Common myeloid progenitor, CD34-positive (primary cell): ENCODE results near the gene SFMBT1.

Source experiments
- CTCF ChIA-PET: fragments of 350-600 bp; sonication (Branson Sonifier 250); formaldehyde crosslinking; loops from one replicate; lab custom pipeline; 2021; ENCODE audit warnings: antibody characterized with exemption; lab: Charles Lee
- POLR2A ChIA-PET: fragments of 350-600 bp; sonication (Branson Sonifier 250); formaldehyde crosslinking; loops from one replicate; lab custom pipeline; 2021; ENCODE audit warnings: antibody characterized with exemption; lab: Charles Lee
- DNase-seq, 3 donors: peaks; one replicate each; pipeline versions ENCODE4 v3.0.0 to v3.0.0-alpha.2; 2013
- H3K27ac ChIP-seq, 2 experiments: 1 replicate in 1 of 2; 2 replicates in 1 of 2; pipeline ENCODE4 v1.7.0; 2013; ENCODE audit warnings: inconsistent platforms in 2 of 2, low read length in 2 of 2, mild to moderate bottlenecking in 2 of 2, low read depth in 1 of 2, moderate library complexity in 1 of 2; ENCODE audit not compliant: severe bottlenecking in 2 of 2, insufficient read depth in 1 of 2, poor library complexity in 1 of 2
- H3K27me3 ChIP-seq, 5 experiments: replicated peaks in 2 of 5; 1 replicate in 3 of 5; 2 replicates in 2 of 5; pipeline versions ENCODE4 v1.6.1 to v1.7.0; 2013; ENCODE audit warnings: low read length in 4 of 5, mild to moderate bottlenecking in 2 of 5, moderate library complexity in 2 of 5, inconsistent platforms in 1 of 5; ENCODE audit not compliant: insufficient read depth in 5 of 5, control insufficient read depth in 4 of 5
- H3K36me3 ChIP-seq, 4 experiments: 1 replicate in 2 of 4; 2 replicates in 2 of 4; pipeline versions ENCODE4 v1.6.1 to v1.7.0; 2013; ENCODE audit warnings: low read length in 3 of 4, control low read depth in 1 of 4, mild to moderate bottlenecking in 1 of 4; ENCODE audit not compliant: control insufficient read depth in 4 of 4, insufficient read depth in 4 of 4
- H3K4me1 ChIP-seq, 4 experiments: 1 replicate in 3 of 4; 2 replicates in 1 of 4; pipeline versions ENCODE4 v1.6.1 to v1.7.1; 2013; ENCODE audit warnings: low read length in 3 of 4, mild to moderate bottlenecking in 3 of 4, control low read depth in 1 of 4, inconsistent platforms in 1 of 4, moderate library complexity in 1 of 4; ENCODE audit not compliant: control insufficient read depth in 4 of 4, insufficient read depth in 4 of 4; ENCODE audit errors: control extremely low read depth in 1 of 4
- H3K4me3 ChIP-seq, 7 experiments: 1 replicate in 4 of 7; 2 replicates in 3 of 7; pipeline versions ENCODE4 v1.5.1 to v1.7.0; 2013; ENCODE audit warnings: mild to moderate bottlenecking in 7 of 7, low read length in 6 of 7, moderate library complexity in 6 of 7, inconsistent platforms in 2 of 7, low read depth in 2 of 7, control low read depth in 1 of 7; ENCODE audit not compliant: insufficient read depth in 4 of 7, control insufficient read depth in 1 of 7; ENCODE audit errors: extremely low read depth in 1 of 7
- H3K9me3 ChIP-seq, 5 experiments: 1 replicate in 4 of 5; 2 replicates in 1 of 5; pipeline versions ENCODE4 v1.6.1 to v1.7.1; 2013; ENCODE audit warnings: low read length in 4 of 5, mild to moderate bottlenecking in 2 of 5, inconsistent platforms in 1 of 5, low read depth in 1 of 5, moderate library complexity in 1 of 5; ENCODE audit not compliant: control insufficient read depth in 4 of 5, insufficient read depth in 2 of 5; ENCODE audit errors: control extremely low read depth in 1 of 5
- WGBS: methylation state at CpG from one replicate; pipeline ENCODE4 v1.1.5; 2013; ENCODE audit not compliant: insufficient coverage; 5-methylcytosine and 5-hydroxymethylcytosine counted together

The SFMBT1 gene

DNA sequence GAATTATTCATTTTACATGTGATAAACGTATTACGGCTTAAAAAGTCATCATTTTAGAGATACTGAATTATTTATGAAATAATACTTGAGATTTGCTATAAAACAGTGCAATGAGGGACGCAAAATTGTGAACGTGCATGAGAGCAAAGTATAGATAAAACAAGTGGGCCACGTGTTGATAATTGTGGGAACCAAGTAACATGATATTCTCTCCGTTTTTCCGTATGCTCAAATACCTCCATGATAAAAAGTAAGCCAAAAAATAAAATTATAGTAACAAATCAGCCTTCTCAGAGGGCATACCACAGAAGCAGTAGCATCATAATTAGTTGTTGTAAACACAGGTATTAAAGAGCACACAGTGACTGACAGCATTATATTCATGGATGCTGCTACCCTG, 42.6 kb downstream of the SFMBT1 start:
- ChIA-PET CTCF (no interaction called here), POLR2A (no interaction called here)
- WGBS: 96% methylated on average over 3 of the region's 7 CpGs
- H3K27ac ChIP-seq: no peak overlapping the region
- no peak overlapping the region for H3K4me3 ChIP-seq
- H3K36me3 ChIP-seq: peaks cover 0 to 3% (median 0%) of the 10 kb centered on the region in 4 experiments
- no peak for DNase-seq
- H3K9me3 ChIP-seq: no peaks in the 10 kb centered on the region
- H3K4me1 ChIP-seq: no peaks in the 10 kb centered on the region
- peaks cover 0 to 21% (median 7%) of the 10 kb centered on the region in 5 experiments for H3K27me3 ChIP-seq

- no peak overlapping the region for H3K27ac ChIP-seq
- no peaks in the 10 kb centered on the region for H3K4me1 ChIP-seq
- no peaks in the 10 kb centered on the region for H3K9me3 ChIP-seq
- CTCF ChIA-PET: interaction anchor here (1.2 to 1.3 kb wide), 2 partner anchors 19 to 198 kb away, joined by 3 to 5 read pairs; no protein-coding TSS in a partner anchor
- 98% methylated on average over 38 of the region's 41 CpGs for WGBS
- peaks cover 0 to 12% (median 0%) of the 10 kb centered on the region in 5 experiments for H3K27me3 ChIP-seq
- peaks cover 0 to 3% (median 0%) of the 10 kb centered on the region in 4 experiments for H3K36me3 ChIP-seq
- H3K4me3 ChIP-seq: no peak overlapping the region
- DNase-seq: no peak
- POLR2A ChIA-PET: no interaction called here
Measured at GRCh38 chr3:52998771-52999513, 46.9 kb downstream of the SFMBT1 start.

DNA sequence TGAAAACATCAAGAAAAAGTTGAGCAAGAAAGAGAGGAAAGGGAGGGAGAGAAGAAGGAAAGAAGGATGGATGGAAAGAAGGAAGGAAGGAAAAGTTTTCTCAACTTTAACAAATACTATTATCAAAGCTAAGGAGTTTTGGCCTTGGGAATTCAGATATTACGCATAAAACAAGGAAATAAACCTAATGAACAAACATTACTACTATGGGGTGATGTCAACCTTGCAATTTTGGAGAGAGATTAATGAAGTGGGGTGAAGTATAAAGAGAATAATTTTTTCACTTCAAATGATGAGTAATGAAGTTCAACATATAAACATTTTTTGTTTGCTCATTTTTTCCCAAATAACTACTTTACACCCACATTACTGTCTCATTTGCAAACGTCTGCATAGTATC, 55.2 kb downstream of the SFMBT1 start:
- POLR2A ChIA-PET: no interaction called here
- Histone ChIP-seq H3K9me3 (no peaks in the 10 kb centered on the region), H3K4me3 (no peak overlapping the region), H3K4me1 (no peaks in the 10 kb centered on the region), H3K27me3 (peaks cover 0 to 10% (median 6%) of the 10 kb centered on the region in 5 experiments), H3K36me3 (no peaks in the 10 kb centered on the region), H3K27ac (no peak overlapping the region)
- no peak for DNase-seq
- CTCF ChIA-PET: no interaction called here
- 100% methylated on average over 1 of the region's 2 CpGs for WGBS

GRCh38 chr3:52986938-52987337, 58.9 kb downstream of the SFMBT1 start:
- CTCF ChIA-PET: no interaction called here
- Histone ChIP-seq H3K36me3 (no peaks in the 10 kb centered on the region), H3K27ac (no peak overlapping the region), H3K9me3 (peaks cover 0 to 1% (median 0%) of the 10 kb centered on the region in 5 experiments), H3K4me1 (peaks cover 7 to 17% (median 10%) of the 10 kb centered on the region in 4 experiments), H3K27me3 (peaks cover 0 to 6% (median 2%) of the 10 kb centered on the region in 5 experiments), H3K4me3 (no peak overlapping the region)
- WGBS: 100% methylated on average over 2 of the region's 3 CpGs
- POLR2A ChIA-PET: no interaction called here
- DNase-seq: peak in 1 of 3 donors; percentile 9

DNA sequence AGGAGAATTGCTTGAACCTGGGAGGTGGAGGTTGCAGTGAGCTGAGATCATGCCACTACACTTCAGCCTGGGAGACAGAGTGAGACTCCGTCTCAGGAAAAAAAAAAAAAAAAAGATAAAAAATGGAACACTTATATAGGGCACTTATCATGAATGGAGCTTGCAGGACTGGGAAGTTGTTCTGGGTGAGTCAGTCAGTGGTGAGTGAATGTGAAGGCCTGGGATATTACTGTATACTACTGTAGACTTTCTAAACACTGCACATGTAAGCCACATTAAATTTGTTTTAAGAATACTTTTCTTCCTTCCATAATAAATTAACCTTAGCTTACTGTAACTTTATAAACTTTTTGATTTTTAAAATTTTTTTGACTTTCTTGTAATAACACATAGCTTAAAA, 59.8 kb downstream of the SFMBT1 start:
- Histone ChIP-seq H3K4me1 (peaks cover 7 to 17% (median 10%) of the 10 kb centered on the region in 4 experiments), H3K27me3 (peaks cover 0 to 6% (median 2%) of the 10 kb centered on the region in 5 experiments), H3K9me3 (peaks cover 0 to 3% (median 2%) of the 10 kb centered on the region in 5 experiments), H3K4me3 (no peak overlapping the region), H3K27ac (no peak overlapping the region), H3K36me3 (no peaks in the 10 kb centered on the region)
- WGBS: no CpG with 5 or more reads among the region's 1 CpG
- POLR2A ChIA-PET: no interaction called here
- DNase-seq: no peak
- CTCF ChIA-PET: interaction anchor here (0.6 kb wide), 1 partner anchor 245 kb away, joined by 3 read pairs; no protein-coding TSS in a partner anchor

DNA sequence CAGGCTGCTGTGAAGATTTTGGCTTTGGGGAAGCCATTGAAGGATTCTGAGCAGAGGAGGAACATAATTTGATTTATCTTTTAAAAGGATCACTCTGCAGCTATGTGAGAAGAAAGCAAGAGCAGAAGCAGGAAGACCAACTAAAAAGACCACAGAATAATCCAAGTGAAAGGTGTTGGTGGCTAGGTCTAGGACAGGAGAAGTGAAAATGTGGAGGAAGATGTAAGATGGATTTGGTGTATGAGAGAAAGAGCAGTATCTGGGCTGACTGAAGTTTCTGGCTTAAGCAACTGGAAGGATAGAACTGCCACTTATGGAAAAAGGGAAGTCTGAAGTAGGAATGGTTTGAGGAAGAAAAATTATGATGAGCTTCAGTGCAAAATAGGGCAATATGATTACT, 62.0 kb downstream of the SFMBT1 start:
- DNase-seq: no peak
- CTCF ChIA-PET: interaction anchor here (0.7 to 2.5 kb wide), 6 partner anchors 9 to 133 kb away, joined by 3 to 7 read pairs (median 3); no protein-coding TSS in a partner anchor
- peaks cover 0 to 4% (median 1%) of the 10 kb centered on the region in 5 experiments for H3K27me3 ChIP-seq
- H3K4me3 ChIP-seq: peak overlapping the region in 2 of 7 experiments; percentile 24 to 53
- peaks cover 0 to 4% (median 3%) of the 10 kb centered on the region in 5 experiments for H3K9me3 ChIP-seq
- H3K36me3 ChIP-seq: no peaks in the 10 kb centered on the region
- POLR2A ChIA-PET: no interaction called here
- peak overlapping the region in 1 of 2 experiments; percentile 29 for H3K27ac ChIP-seq
- peaks cover 7 to 17% (median 10%) of the 10 kb centered on the region in 4 experiments for H3K4me1 ChIP-seq

DNA sequence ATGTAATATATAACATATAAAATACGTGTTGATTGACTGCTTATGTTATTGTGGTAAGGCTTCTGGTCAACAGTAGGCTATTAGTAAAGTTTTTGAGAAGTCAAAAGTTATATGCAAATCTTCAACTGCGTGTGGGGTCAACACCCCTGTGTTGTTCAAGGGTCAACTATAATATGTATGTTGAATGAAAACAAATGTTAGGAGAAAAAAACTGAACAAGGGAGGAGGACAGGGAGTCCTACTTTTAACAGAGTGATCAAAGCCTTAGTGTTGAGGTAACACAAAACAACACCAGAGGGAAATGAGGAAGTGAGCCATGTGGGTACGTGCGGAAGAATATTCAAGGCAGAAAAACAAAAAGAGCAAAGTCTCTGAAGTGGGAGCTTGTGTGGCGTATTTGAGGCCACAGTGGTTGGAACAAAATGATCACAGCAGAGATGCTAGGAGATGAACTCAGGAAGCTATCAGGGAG, 62.5 kb downstream of the SFMBT1 start:
- POLR2A ChIA-PET: no interaction called here
- Histone ChIP-seq H3K36me3 (no peaks in the 10 kb centered on the region), H3K27ac (peak overlapping the region in 1 of 2 experiments; percentile 29), H3K4me3 (peak overlapping the region in 1 of 7 experiments; percentile 53), H3K9me3 (peaks cover 0 to 4% (median 3%) of the 10 kb centered on the region in 5 experiments), H3K27me3 (peaks cover 0 to 4% (median 1%) of the 10 kb centered on the region in 5 experiments), H3K4me1 (peaks cover 7 to 17% (median 10%) of the 10 kb centered on the region in 4 experiments)
- CTCF ChIA-PET: interaction anchor here (1.1 to 2.5 kb wide), 2 partner anchors 12 to 133 kb away, joined by 3 to 7 read pairs; no protein-coding TSS in a partner anchor
- peak; percentile 29 to 84 (median 77) for DNase-seq
- WGBS: 43% methylated on average over 2 of the region's 5 CpGs
